OCI-LY1 (cell line): ENCODE measurements around the gene SCN5A.

ENCODE experiments used
- H2AFZ ChIP-seq: fragments of 200-600 bp; sonication (generic), shearing (Covaris generic); 2 replicates; pipeline ENCODE4 v1.6.0; 2014; ENCODE audit warnings: antibody characterized with exemption, mild to moderate bottlenecking, low read length
- H3F3A ChIP-seq: fragments of 200-600 bp; sonication (generic), shearing (Covaris generic); 2 replicates; pipeline ENCODE4 v1.6.0; 2014; ENCODE audit warnings: mild to moderate bottlenecking, antibody characterized with exemption, low read length, moderate library complexity; ENCODE audit not compliant: insufficient read depth
- H3K27ac ChIP-seq: fragments of 200-600 bp; sonication (generic); 2 replicates; pipeline ENCODE4 v1.5.1; 2014; ENCODE audit warnings: low read length, mixed run types, mild to moderate bottlenecking, low read depth; ENCODE audit not compliant: poor library complexity, severe bottlenecking
- H3K27me3 ChIP-seq: fragments of 200-600 bp; sonication (generic); 2 replicates; pipeline ENCODE4 v1.6.0; 2014; ENCODE audit warnings: antibody characterized with exemption, mild to moderate bottlenecking, low read length, moderate library complexity; ENCODE audit not compliant: insufficient read depth
- H3K36me3 ChIP-seq: fragments of 200-600 bp; sonication (generic); 2 replicates; pipeline ENCODE4 v1.6.1; 2014; ENCODE audit warnings: mild to moderate bottlenecking, antibody characterized with exemption, low read length, moderate library complexity, mixed read lengths; ENCODE audit not compliant: insufficient read depth
- H3K4me1 ChIP-seq: fragments of 200-600 bp; sonication (generic); 2 replicates; pipeline ENCODE4 v1.5.1; 2014; ENCODE audit warnings: mild to moderate bottlenecking, low read length, moderate library complexity; ENCODE audit not compliant: insufficient read depth, severe bottlenecking
- H3K4me2 ChIP-seq: fragments of 200-600 bp; sonication (generic), shearing (Covaris generic); 2 replicates; pipeline ENCODE4 v1.6.1; 2014; ENCODE audit warnings: low read length
- H3K4me3 ChIP-seq: fragments of 200-600 bp; sonication (generic); 2 replicates; pipeline ENCODE4 v1.5.1; 2014; ENCODE audit warnings: low read length, low read depth, mild to moderate bottlenecking, mixed read lengths; ENCODE audit not compliant: poor library complexity, severe bottlenecking
- H3K79me2 ChIP-seq: fragments of 200-600 bp; shearing (Covaris generic); 2 replicates; pipeline ENCODE4 v1.6.1; 2016; ENCODE audit warnings: mixed run types, low read length, mixed read lengths; ENCODE audit not compliant: insufficient read depth
- H3K9ac ChIP-seq: fragments of 200-600 bp; sonication (generic), shearing (Covaris generic); 2 replicates; pipeline ENCODE4 v1.6.1; 2014; ENCODE audit warnings: mild to moderate bottlenecking, low read length, mixed read lengths
- H3K9me2 ChIP-seq: fragments of 200-600 bp; sonication (generic), shearing (Covaris generic); 2 replicates; pipeline ENCODE4 v1.6.1; 2014; ENCODE audit warnings: low read depth, mild to moderate bottlenecking, low read length, mixed read lengths
- H3K9me3 ChIP-seq: fragments of 200-600 bp; shearing (Covaris generic); 2 replicates; pipeline ENCODE4 v1.6.1; 2014; ENCODE audit warnings: low read length, mixed read lengths
- H4K20me1 ChIP-seq: fragments of 200-600 bp; sonication (generic), shearing (Covaris generic); 2 replicates; pipeline ENCODE4 v1.6.0; 2016; ENCODE audit warnings: mild to moderate bottlenecking, low read length; ENCODE audit not compliant: insufficient read depth
- CTCF ChIP-seq: fragments of 200-600 bp; sonication (generic), shearing (Covaris generic); IDR thresholded peaks from 2 replicates; pipeline ENCODE4 v1.5.1; 2017; ENCODE audit warnings: mild to moderate bottlenecking, antibody characterized with exemption, low read length, moderate library complexity, mixed read lengths
- EZH2 ChIP-seq: fragments of 200-600 bp; sonication (generic), shearing (Covaris generic); IDR thresholded peaks from 2 replicates; pipeline ENCODE4 v1.8.0; 2017; ENCODE audit warnings: borderline replicate concordance, mixed run types, mild to moderate bottlenecking, antibody characterized with exemption, low read length, moderate library complexity, mixed read lengths

Gene SCN5A

DNA sequence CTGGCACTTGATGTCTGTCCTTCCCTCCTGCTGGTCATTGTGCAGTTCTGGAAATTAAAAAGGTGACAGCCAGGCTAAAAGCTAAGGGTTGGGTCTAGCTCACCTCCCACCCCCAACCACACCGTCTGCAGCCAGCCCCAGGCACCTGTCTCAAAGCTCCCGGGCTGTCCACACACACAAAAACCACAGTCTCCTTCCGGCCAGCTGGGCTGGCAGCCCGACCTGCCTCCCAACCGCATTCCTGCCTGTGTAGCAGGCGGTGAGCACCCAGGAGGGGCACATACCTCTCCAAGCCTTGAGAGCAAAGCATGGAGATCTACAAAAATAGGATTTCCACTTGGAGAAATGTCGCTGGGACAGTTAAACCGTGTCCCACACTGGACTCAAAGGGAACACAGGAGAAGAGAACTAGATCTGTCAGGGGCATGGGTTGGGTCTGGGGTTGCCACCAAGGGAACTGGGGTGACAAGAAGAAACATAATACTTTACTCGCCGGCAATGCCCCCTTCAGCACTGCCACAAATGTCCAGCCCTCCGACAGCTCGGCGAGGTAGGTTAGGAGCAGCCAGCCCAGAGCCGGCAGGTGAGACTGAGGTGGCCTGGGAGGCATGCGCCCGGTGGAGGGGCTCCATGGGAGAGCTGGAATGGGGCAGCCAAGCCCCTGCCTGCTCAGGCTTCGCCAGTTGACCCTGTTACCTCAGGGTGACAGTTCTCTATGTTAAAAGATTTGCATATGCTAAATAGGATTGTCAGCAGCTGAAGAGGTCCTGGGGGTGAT, 101.1 kb downstream of the SCN5A start:
- no peaks in the 10 kb centered on the region for H3K79me2 ChIP-seq
- no peak overlapping the region for H3K4me3 ChIP-seq
- no peak overlapping the region for H3K9ac ChIP-seq
- H3F3A ChIP-seq: no peaks in the 10 kb centered on the region
- H3K4me2 ChIP-seq: no peak overlapping the region
- no peak overlapping the region for H2AFZ ChIP-seq
- H3K9me3 ChIP-seq: no peaks in the 10 kb centered on the region
- no peaks in the 10 kb centered on the region for H3K36me3 ChIP-seq
- no peaks in the 10 kb centered on the region for H3K9me2 ChIP-seq
- H4K20me1 ChIP-seq: no peaks in the 10 kb centered on the region
- no peaks in the 10 kb centered on the region for H3K27me3 ChIP-seq
- no peak for TF ChIP-seq EZH2
- TF ChIP-seq CTCF: no peak
- H3K4me1 ChIP-seq: no peaks in the 10 kb centered on the region
- H3K27ac ChIP-seq: no peak overlapping the region

DNA sequence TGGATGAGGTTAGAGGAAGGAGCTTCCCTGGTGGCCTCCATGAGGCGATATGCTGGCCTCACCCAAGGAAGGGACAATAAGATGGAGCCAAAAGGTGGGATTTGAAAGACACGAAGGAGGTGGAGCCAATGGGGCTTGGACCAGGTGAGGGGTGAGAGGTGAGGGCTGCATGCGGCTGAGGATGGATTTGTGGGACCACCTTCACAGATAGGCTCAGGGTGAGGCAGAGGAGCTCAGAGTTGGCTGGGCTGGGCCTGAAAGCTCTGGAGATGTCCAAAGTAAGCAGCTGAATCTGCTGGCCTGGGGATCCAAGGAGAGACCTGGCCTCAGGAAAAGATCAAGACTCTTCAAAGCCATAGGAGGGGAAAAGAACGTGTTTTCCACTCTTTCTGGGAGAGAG, 103.5 kb downstream of the SCN5A start:
- Histone ChIP-seq H2AFZ (no peak overlapping the region), H3K27me3 (no peaks in the 10 kb centered on the region), H3K27ac (no peak overlapping the region), H3K4me2 (no peak overlapping the region), H3K9ac (no peak overlapping the region), H3K9me2 (no peaks in the 10 kb centered on the region), H4K20me1 (no peaks in the 10 kb centered on the region), H3K79me2 (no peaks in the 10 kb centered on the region), H3K9me3 (no peaks in the 10 kb centered on the region), H3F3A (no peaks in the 10 kb centered on the region), H3K4me3 (no peak overlapping the region), H3K4me1 (no peaks in the 10 kb centered on the region), H3K36me3 (no peaks in the 10 kb centered on the region)
- TF ChIP-seq EZH2 (no peak), CTCF (no peak)

- H3K79me2 ChIP-seq: no peaks in the 10 kb centered on the region
- H3K36me3 ChIP-seq: no peaks in the 10 kb centered on the region
- H3K9me2 ChIP-seq: no peaks in the 10 kb centered on the region
- no peak overlapping the region for H3K9ac ChIP-seq
- H3K9me3 ChIP-seq: no peaks in the 10 kb centered on the region
- no peaks in the 10 kb centered on the region for H4K20me1 ChIP-seq
- H3K27ac ChIP-seq: no peak overlapping the region
- H3K4me3 ChIP-seq: no peak overlapping the region
- no peak for TF ChIP-seq EZH2
- no peaks in the 10 kb centered on the region for H3K4me1 ChIP-seq
- no peak overlapping the region for H2AFZ ChIP-seq
- no peaks in the 10 kb centered on the region for H3F3A ChIP-seq
- H3K4me2 ChIP-seq: no peak overlapping the region
- H3K27me3 ChIP-seq: no peaks in the 10 kb centered on the region
These were observed 103.9 kb downstream of the SCN5A start for GRCh38 chr3:38545550-38545949.

- H3K27ac ChIP-seq: no peak overlapping the region
These were observed 104.6 kb downstream of the SCN5A start for GRCh38 chr3:38544926-38545325.

More at GRCh38 chr3:38544926-38545325, 104.6 kb downstream of the SCN5A start:
- Histone ChIP-seq H3K9me3 (no peaks in the 10 kb centered on the region), H3K4me2 (no peak overlapping the region), H3K9ac (no peak overlapping the region), H3K36me3 (no peaks in the 10 kb centered on the region), H3K4me1 (no peaks in the 10 kb centered on the region), H4K20me1 (no peaks in the 10 kb centered on the region), H3K4me3 (no peak overlapping the region), H3K9me2 (no peaks in the 10 kb centered on the region), H3K27me3 (no peaks in the 10 kb centered on the region), H3K79me2 (no peaks in the 10 kb centered on the region), H3F3A (no peaks in the 10 kb centered on the region), H2AFZ (no peak overlapping the region)
- TF ChIP-seq EZH2: no peak
- no peak for TF ChIP-seq CTCF
